CD1c-positive myeloid dendritic cell (primary cell): ENCODE measurements around the gene NKX1-1.
"Not testable (repeated sequence)": the region's sequence is repeated elsewhere in the genome, so short reads cannot be mapped to it uniquely, and the experiment has no call there.

ENCODE experiments used
- DNase-seq: peaks from one replicate; pipeline ENCODE4 v3.0.0-alpha.2; 2016; ENCODE audit errors: extremely low spot score

The NKX1-1 gene

DNA sequence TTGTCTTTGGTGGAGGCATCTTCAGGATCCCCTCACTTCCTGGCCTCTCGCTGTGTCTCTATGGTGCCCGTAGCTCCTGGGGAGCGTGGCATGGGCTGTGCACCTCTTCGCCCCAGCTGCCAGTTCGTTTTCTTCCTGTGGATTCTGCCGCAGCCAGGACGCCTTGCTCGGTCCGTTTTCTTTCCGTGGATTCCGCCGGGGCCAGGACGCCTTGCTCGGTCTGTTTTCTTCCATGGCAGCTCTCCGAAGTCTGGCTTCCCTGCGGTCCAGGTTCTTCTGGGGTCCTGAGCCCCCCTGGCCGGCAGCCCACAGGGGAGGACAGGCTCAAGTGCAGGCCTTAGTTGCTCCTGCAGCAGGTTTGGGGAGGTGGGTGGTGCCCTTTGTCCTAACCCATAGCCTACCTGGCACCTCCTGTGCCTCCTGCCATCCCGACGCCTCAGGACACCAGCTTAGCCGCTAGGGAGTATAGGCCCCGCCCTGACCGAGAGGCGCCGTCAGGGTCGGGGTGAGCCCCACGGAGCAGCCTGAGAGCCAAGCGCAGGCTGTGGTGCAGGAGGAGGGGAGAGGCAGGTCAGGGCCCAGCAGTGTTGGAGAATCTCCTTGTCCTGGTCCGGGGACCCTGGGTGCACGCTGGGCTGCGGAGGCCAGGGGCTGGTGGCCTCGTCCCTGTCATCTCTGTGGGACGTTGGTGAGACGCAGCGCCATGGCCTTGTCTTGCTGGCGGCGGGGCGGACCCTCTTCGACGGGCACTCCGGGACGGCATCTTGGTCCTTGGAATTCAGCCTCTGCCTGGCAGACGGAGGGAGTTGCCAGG lies 32.1 kb downstream of the NKX1-1 start:
- no peak for DNase-seq

GRCh38 chr4:1372576-1372975 lies 33.7 kb downstream of the NKX1-1 start:
- not testable (repeated sequence) for DNase-seq

DNA sequence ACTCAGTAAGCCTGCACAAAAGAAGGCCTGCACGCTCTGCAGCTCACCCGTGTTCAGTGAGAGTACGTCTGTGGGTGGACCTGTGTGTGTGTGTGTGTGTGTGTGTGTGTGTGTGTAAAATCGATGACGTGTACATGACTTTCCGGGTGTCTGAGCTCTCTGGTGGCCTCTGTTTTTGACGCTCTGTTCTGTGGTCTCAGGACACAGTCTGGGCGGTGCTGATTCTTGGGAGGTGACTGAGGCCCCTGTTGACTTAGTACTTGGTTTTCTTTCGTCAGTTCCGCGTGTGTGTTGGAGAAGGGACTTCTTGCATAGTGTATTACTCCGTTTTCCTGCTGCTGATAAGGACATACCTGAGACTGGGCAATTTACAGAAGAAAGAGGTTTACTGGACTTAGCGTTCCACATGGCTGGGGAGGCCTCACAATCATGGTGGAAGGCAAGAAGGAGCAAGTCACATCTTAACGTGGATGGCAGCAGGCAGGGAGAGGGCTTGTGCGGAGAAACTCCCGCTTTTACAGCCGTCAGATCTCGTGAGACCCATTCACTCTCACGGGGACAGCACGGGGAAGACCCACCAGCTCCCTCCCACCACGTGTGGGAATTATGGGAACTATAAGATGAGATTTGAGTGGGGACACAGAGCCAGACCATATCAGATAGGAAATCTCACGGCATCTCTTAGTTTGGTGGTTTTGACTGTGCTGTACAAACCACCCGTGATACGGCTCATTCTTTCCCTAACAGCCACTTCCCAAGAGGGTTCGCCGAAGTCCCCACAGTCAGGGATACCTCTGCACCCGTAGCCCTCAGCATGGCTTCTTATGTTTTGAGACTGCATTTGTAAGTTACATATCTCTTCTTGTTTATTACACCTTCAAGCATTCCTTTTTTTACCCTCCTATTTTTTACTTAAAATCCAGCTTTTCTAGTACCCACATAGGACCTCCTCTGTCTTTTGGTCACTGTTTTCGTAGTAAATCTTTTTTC lies 34.8 kb downstream of the NKX1-1 start:
- no peak for DNase-seq

DNA sequence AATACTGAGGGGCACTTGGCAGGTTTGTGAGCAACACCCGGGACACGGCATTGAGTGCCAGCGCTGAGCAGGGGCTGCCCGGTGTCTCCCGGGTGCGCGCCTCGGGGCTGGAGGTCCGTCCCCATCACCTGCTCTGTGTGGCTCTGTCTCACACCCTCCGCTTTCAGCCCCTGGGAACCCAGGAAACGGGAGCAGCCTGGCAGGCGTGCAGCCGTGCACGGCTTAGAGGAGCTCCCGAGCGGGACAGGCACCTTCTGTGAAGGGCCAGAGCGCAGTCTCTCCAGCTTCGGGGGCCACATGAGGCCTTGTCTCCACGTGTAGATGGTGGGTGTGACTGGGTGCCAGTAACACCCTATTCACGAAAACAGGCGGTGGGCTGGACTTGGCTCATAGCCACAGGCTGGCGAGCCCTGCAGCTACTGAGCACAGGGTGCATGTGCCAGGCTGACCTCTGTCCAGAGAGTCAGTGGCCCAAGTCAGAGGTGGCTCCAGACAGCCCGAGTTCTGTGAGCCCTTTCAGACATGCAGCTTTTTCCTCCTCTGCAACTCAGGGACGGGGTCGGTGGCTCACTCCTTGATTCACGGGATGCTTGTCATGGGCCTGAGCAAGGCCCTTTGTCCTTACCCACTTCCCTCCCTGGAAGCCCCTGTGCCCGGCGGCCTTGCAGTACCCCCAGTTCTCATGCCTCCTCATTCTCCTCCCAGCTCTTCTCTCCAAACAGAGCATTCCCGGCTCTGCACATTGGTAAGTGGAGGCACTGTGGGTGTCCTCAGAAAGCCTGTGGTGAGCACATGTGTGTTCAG lies 35.7 kb downstream of the NKX1-1 start:
- no peak for DNase-seq

DNA sequence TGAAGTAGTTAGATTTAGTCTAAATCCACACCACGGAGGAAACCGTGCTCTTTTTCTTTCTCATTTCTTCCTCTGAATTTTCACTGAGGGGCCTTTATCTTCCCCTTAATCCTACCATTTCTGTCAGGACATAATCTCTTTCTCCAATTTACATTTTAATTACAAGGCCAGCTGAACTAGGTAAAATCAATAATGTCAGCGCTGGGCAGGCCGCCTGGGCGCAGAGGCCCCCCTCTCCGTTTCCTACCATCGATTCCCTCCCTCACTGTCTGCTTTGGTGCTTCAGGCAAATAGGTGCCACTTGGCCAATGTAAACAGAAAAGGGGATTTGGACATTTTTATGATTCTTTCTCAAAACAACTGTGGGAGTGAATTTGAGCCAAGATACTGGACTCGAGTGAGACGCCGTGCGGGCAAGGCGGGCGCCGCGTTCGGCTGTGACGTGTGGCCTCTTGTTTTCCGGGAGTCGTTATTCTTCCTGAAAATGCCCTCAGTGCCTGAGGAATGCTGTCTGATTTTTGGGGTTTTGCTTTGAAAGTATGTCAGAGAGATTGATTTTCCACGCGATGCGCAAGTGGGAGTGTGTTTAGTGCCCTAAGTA lies 36.7 kb downstream of the NKX1-1 start:
- DNase-seq, result no peak

DNA sequence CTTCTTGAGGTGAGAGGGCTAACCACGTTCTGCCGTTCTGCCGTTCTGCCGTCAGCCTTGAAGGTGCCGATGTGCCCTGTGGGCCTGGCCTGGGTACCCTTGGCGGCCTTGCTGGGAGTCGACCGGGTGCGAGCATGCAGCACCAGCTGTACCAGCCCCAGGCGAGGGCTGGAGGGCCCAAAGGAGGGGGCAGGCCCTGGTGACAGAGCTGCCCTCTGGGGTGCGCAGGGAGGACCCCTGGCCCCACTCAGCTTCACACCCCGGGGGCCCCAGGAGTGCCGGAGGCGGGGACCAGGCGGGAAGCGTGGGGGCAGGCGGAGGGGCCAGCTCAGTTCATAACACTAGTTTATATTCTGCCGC lies 37.2 kb downstream of the NKX1-1 start:
- no peak for DNase-seq

- DNase-seq, result no peak
These were observed 37.7 kb downstream of the NKX1-1 start for GRCh38 chr4:1368421-1369090.

- no peak for DNase-seq
These were observed 38.3 kb downstream of the NKX1-1 start for GRCh38 chr4:1367936-1368289.

DNA sequence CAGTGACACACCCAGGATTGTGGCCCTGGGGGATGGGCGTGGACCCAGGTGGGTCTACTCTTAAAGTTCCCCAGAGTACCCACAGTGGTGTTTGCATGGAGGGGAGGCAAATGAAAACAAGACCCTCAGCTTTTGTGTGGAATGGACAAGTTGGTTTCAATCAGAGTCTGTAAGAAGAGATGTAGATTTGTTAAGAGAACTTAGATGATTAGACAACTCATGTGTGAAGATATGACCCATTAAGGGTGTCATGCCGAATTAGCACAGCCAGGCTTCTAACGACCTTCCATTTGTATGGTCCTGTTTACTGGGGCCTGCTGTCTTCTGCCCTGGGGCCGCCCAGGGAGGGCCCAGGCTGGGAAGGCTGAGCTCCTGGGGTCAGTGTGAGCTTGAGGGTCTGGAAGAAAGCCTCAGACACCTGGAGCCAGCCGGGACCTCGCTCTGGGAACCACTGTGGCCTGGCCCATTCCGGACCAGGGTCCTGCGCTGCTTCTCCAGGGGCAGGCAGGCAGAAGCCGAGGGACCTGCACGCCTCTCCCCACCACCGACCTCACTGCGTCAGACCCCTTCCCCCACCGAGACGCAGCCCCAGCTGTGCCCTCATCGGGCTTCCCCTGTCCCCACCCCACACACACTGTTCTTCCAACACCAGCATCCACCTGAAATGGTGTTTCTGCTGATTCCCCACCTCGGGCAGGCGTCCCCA lies 38.9 kb downstream of the NKX1-1 start:
- no peak for DNase-seq

DNA sequence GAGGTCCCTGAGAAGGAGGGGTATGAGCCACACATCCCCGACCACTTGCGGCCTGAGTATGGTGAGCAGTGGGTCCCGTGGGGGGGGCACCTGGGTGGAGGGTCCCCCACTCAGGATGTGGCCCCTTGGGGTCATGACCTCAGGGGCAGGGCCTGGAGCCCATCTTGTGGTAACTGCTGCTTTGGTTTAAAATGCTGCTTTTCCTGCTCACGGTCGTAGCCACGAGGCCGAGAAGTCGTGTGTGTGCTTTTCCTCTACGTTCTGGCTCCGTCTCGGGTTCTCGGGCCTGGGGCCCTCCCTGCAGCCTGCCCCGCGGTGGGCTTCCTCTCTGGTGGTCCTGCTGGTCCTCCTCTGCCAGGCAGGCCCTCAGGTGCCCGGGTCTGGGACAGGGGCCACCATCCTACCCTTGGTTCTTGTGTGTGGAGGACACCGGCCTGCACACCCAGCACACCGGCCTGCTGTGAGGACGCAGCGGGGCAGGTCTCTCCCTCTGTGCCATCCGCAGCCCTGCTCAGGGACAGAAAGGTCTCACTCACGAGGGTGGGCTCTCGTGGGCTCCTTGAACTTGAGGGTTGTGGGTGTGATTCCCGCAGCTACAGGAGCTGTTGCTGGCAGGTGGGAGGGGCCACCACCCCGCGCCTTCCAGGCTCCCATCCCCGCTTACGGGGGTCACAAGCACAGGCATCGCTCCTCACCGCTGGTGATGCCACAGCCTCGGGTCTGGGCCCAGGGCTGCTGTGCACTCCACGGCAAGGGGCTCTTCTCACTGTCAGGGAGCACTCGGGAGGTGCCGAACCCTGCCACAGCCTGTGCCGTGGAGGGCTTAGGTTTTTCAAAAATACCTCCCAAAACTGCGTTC lies 39.6 kb downstream of the NKX1-1 start:
- DNase-seq, result no peak

GRCh38 chr4:1365271-1366178 lies 40.7 kb downstream of the NKX1-1 start:
- DNase-seq, result no peak

- no peak for DNase-seq
These were observed 41.5 kb downstream of the NKX1-1 start for GRCh38 chr4:1364748-1365147.

DNA sequence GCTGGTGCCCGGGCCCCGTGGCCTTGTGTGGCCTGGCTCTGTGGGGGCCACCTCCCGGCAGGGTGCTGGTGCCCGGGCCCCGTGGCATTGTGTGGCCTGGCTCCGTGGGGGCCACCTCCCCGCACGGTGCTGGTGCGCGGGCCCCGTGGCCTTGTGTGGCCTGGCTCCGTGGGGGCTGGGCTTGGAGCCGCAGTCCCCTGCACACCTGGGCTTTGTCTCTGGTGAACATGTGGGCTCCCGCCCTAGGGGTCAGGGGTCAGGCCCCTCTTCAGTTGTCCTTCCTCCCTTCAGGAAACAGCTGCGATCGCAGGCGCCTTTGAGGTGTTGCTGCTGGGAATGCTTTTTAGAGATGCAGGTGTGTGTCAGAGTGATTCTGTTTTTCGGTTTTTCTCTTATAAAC lies 42.0 kb downstream of the NKX1-1 start:
- no peak for DNase-seq

DNA sequence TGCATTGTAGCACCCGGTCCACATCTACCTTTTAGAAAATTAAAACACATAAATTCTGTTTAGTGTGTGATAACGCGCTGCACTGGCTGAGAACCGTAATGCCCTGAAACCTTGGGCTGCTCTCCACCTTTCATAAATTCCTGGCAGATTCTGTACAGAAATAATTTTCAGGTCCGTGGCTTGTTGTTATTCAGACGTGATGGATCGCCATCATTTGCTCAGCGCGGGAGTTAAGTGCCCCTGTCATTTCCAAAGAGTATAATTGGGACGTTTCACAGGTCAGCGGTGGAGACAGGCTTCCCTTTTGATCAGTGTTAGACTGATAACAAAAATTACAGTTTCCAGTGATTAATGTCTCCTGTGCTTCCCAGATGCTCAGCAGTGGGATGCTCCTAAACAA lies 42.7 kb downstream of the NKX1-1 start:
- no peak for DNase-seq

DNA sequence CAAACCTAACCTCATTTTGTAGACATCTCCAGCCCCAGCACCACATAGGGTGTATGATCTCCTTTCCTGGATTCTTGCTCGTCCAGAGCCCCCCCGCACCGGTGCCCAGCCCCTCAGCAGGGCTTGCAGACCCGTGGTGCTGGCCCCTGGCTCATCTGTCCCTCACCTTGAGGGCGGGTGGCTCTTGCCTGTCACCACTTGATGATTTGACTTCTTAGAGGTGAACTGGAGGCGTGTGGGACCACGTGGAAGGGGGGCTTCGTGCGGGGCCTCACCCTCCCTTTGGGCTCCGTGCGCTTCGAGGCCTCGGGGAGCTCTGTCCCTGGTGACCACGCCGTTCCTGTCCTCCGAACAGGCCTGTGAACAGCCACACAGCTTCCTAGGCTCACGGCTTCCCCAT lies 43.7 kb downstream of the NKX1-1 start:
- no peak for DNase-seq

- no peak for DNase-seq
These were observed 44.2 kb downstream of the NKX1-1 start for GRCh38 chr4:1362046-1362445.

DNA sequence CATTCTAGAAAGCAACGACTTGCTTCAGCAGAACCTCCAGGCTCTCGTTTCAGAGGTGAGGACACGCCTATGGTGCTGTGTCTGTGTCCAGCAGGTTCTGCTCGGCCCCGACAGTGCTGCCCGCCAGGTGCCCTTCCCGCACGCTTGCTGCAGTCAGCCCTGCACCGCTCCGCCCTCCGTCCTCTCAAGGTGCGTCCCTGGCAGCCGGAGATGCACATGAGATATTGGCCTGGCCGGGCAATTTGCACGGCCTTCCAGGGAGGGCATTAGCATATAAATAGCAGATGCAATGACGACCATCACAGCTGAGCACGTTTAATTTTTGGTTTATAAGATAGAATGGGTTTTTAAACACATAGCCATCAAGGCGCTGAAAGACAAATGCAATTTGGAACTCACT lies 44.8 kb downstream of the NKX1-1 start:
- DNase-seq, result no peak
